HG02763 (cell line): ENCODE data around the gene AHI1.

ENCODE experiments used
- ATAC-seq: cut with Tn5 transposase; IDR thresholded peaks from one replicate; pipeline ENCODE4 v1.9.1; 2021; ENCODE audit warnings: mild to moderate bottlenecking, moderate library complexity; ENCODE audit not compliant: unreplicated experiment

The AHI1 gene

DNA sequence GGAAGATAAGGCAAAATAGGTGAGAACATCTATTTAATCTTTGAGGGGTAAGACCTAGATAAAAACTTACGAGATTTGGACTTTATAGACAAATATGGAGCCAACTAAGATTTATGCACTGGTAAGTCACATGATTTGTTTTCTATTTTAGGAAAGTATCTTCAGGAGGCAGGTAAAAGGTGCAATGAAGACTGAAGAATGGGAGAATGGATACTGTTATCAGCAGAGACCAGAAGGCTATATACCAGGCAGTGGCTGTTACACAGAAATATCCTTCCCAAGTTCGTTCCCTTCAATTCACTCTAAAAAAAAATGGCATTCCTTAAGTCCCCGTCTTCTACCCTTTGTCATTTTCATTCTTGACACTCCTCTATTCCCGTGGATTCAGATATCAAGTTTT lies 192.7 kb downstream of the AHI1 start:
- no peak for ATAC-seq

GRCh38 chr6:135301304-135301703 lies 196.2 kb downstream of the AHI1 start:
- no peak for ATAC-seq

GRCh38 chr6:135300576-135300975 lies 197.0 kb downstream of the AHI1 start:
- no peak for ATAC-seq

DNA sequence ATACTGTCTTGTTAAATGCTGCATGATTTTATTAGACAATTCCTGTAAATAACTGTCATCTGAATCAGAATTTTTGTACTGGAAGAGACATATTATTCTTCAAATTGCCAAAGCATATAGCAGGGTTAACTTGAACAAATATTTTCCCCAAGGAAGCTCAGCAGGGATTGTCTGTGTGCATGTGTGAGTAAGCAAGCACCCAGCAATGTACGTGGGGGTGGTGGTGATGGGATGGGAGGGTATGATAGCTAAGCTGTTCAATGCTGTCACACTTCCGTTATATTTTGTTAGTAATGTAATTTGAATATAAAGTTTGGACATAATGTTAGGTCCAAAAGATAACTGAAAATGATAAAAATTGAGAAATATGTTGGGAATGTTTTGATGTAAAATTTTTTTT lies 198.3 kb downstream of the AHI1 start:
- ATAC-seq: no peak

- no peak for ATAC-seq
Measured at GRCh38 chr6:135298455-135298854, 199.1 kb downstream of the AHI1 start.

- ATAC-seq: no peak
Measured at GRCh38 chr6:135296715-135297114, 200.8 kb downstream of the AHI1 start.

- no peak for ATAC-seq
Measured at GRCh38 chr6:135295085-135295484, 202.5 kb downstream of the AHI1 start.

DNA sequence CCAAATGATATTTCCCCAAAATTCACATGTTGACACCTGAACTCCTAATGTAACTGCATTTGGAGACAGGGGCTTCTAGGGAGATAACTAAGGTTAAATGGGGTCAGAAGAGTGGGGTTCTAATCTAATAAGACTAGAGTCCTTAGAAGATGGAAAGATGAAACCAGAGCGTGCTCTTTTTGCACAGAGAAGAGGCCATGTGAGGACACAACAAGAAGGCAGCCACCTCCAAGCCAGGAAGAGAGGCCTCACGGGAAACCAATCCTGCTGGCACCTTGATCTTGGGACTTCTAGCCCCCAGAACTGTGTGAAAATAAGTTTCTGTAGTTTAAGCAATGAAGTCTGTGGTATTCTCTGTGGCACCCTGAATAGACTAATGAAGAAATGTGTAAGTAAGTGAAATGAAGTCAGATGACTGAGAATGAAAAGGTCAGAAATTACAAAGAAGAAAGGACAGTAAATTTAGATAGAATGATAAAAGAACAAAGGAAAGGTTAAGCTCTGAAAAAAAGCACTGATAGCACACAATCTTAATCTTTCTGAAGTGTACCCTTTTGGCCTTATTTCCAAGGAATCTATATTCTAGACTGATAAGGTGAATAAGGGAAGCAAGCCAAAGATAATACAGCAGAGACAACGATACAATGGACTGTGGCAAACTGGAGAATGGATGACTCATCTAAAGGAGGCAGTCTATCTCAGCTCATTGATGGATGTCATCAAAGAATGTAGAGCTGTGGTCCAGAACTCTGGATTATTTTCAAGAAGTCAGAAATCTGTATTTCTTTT lies 206.1 kb downstream of the AHI1 start:
- ATAC-seq: no peak

DNA sequence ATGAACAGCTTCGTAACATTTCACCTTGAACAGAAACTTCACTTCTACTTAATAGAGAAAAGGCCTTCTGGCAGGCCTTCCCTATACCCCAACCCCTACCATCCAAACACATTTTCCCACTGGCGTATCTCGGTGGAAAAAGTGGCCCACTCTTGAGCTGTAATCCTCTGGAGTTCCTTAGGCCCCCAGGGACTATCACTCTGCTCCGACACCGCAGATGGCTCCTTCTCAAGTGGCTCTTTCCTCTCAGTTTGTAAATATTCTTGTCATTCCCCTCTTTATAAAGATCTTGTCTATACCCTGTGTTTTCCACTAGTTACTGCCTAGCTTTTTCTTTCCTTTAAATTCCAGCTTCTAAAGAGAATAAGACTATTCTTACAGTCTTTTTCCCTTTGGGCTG lies 207.7 kb downstream of the AHI1 start:
- no peak for ATAC-seq

GRCh38 chr6:135286962-135287538 lies 210.5 kb downstream of the AHI1 start:
- ATAC-seq: no peak

DNA sequence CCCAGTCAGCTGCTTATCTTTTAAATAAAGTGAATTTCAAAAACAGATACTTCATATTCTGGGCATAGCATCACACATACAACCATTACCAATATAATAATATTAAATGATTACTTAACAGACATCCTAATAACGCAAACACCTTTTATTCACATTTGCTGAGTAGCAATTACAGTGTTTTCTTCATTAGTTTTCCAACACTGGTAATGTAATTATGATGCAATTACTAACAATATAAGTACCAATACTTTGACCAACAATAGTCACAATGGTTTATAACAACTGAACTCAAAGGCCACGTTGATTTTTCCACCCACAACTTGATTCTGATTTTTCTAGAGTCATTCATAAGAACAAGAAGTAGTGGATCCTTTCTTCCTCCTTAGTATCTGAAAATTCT lies 212.4 kb downstream of the AHI1 start:
- ATAC-seq: no peak

- no peak for ATAC-seq
Measured at GRCh38 chr6:135283926-135284325, 213.6 kb downstream of the AHI1 start.

DNA sequence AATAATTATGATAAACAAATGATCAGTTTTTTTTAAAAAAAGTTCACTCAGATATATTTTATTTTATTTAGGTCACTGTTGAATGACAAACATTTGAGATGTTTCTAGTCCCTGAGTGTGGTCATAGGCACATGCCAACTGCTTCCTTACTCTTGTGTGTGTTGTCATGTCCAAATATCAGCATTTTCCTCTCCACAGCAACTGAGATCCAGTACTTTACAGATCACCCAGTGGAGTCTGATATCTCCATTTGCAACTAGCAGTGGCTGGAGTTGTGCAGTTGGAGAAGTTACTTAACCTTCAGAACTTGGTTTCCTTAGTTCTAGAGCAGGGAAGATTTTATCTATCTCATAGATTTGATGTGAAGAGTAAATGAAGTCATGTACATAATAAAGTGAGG lies 215.1 kb downstream of the AHI1 start:
- no peak for ATAC-seq

DNA sequence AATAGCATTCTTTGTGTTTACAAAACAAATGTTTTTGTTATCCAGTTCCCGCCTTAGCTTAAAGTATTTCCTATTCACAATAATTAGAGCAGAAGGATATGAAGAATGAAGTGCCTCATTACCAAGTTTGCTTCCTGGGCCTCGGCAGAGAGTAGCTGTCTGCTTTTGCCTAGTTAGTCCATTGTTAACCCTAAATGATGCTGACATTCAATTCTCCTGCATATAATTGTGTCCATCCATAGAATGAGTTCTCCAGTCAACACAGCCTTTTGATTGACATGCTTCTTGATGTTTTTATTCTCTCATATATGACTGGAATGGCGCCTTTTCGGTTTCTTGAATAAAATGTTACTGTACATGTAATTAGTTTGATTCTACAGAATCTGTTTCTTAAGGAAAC lies 215.6 kb downstream of the AHI1 start:
- no peak for ATAC-seq

- ATAC-seq: no peak
Measured at GRCh38 chr6:135281227-135281626, 216.3 kb downstream of the AHI1 start.

DNA sequence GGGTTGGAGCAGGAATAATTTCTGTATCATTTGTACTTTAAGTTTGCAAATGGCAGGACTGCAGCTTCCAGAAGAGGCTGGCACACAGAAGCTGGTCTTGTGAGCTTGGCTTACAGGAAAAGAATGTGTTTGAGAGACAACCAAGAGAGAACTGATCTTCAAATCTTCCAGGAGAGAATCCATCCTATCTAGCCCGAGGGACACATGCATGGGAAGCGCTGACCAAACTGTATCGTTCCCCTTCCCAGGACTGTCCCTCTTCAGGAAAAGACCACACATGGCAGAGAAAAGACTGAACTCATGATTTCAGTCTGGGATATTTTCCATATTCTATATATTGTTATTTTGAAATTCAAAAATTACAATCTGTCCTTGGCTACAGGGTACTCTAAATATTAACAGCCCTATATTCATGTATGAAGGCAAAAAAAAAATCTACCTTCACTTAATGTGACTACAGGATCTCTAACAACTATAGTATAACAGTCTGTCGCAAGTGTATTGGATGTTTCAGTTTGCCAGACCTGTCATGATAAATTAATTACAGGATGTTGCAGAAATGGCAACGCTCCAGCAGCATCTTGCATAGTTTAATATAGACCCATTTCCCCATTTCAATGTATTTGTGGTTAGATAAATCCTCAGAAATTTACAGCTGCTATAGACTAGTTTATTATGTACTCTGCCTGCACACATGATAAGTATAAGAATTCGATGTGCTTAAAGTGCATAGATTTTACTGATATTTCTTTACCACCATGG lies 217.0 kb downstream of the AHI1 start:
- no peak for ATAC-seq

GRCh38 chr6:135277422-135277821 lies 220.1 kb downstream of the AHI1 start:
- no peak for ATAC-seq

DNA sequence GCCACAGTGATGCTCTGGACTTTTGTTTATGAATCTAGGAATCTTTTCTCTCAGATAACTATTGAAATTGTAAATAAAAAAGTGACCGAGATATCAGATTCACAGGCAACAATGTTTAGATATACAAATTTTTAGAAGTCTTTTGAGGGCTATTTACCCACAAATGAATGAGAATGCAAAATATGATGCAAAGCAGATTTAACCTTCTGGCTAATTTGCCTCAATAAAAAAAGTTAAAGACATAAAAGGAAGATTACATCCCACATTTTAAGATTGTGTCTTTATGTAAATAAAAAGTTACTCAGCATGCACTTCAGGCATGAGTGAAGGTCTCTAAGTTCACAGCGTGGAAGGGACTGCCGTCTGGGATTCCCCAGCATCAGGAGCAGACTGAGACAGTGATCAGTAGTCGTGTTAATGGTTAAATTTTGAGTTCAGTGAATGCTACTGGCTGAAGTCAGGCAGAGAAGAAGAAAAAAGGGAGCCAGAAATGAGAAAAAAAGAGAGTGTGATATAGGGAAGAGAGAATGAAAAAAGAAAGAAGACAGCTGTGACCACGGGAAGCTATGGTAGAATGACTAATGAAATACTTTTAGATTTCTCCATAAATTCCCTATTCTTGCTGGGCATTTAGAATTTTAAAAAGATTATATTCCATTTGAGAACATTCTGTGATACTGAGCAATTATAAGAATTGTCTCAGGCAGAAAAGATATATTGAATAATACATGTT lies 222.8 kb downstream of the AHI1 start:
- peak; percentile 61 for ATAC-seq

- ATAC-seq: no peak
Measured at GRCh38 chr6:135271626-135272025, 225.9 kb downstream of the AHI1 start.

DNA sequence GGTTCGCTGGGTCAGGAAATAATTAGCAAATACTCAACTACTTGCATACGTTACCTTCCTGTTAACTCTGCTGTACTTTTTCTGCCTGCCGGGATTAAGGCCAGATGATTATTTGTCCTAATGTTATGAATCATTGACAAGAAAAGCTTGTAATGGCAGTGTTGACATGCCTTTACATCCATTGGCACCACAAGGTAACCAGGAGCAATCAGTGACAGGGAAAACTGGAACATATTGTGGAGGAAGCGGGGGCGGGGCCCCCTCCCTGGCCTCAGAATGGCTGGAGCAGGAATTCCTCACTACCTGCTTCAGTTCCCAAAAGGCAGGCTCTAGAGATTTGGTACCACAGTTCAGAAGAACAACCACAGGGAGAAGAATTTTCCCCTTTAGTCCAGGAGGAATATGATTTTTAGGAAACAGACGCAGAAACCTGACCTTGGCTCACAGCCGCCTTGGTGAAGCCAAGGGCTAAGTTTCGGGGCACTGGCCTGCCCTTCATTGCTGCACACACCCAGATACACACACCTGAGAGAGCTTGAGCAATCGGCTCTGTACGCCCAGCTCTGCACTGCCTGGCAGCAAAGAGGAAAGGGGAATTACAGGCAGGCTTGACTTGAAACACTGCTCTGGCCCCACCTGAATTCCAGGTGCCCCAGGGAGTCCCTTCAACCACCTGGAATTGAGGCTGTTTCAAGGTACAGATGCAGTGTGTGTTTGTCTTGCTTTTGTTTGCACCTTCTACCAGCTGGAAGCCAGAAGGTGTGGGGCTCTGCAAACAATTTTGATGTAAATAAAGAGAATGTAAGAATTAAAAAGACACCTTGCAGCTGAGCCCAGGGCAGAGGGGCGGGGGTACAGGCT lies 226.6 kb downstream of the AHI1 start:
- ATAC-seq: no peak
